ENCODE data around the gene TIE1.

Gene TIE1

GRCh38 chr1:43300378-43301094 is at the start of gene TIE1:
Gene TIE1 (plus strand): TSS chr1:43300982. CDS start chr1:43301072, 90 bp downstream.
- no peak for DNase-seq

GRCh38 chr1:43251024-43251423 is 49.8 kb upstream of the TIE1 start:
- no peak for DNase-seq

- DNase-seq = no peak
These were observed 48.6 kb upstream of the TIE1 start for GRCh38 chr1:43252225-43252624.

GRCh38 chr1:43253173-43253572 is 47.6 kb upstream of the TIE1 start:
- DNase-seq = no peak

- DNase-seq = no peak
These were observed 46.9 kb upstream of the TIE1 start for GRCh38 chr1:43253876-43254275.

GRCh38 chr1:43255438-43256210 is 45.2 kb upstream of the TIE1 start:
- DNase-seq = no peak

- no peak for DNase-seq
These were observed 43.9 kb upstream of the TIE1 start for GRCh38 chr1:43256675-43257570.

- no peak for DNase-seq
These were observed 42.4 kb upstream of the TIE1 start for GRCh38 chr1:43258370-43258769.

- DNase-seq = no peak
These were observed 35.4 kb upstream of the TIE1 start for GRCh38 chr1:43265431-43265830.

GRCh38 chr1:43266881-43267280 is 33.9 kb upstream of the TIE1 start:
- no peak for DNase-seq

GRCh38 chr1:43267291-43267805 is 33.4 kb upstream of the TIE1 start:
- no peak for DNase-seq

- no peak for DNase-seq
These were observed 32.9 kb upstream of the TIE1 start for GRCh38 chr1:43267818-43268425.

- DNase-seq = no peak
These were observed 31.0 kb upstream of the TIE1 start, which contains the start of gene TMEM125 for GRCh38 chr1:43269627-43270375. Gene TMEM125 (plus strand): TSS chr1:43269983. CDS start chr1:43272723, 2,740 bp downstream.

GRCh38 chr1:43270421-43271095 is 30.2 kb upstream of the TIE1 start:
- DNase-seq = peak; percentile 87

- DNase-seq = no peak
These were observed 29.3 kb upstream of the TIE1 start for GRCh38 chr1:43271186-43272118.

GRCh38 chr1:43272161-43272560 is 28.6 kb upstream of the TIE1 start:
- DNase-seq = no peak

- DNase-seq = no peak
These were observed 27.9 kb upstream of the TIE1 start for GRCh38 chr1:43272576-43273571.

GRCh38 chr1:43273708-43274107 is 27.1 kb upstream of the TIE1 start:
- DNase-seq = no peak
